Activated T-cell treated with anti-CD3 and anti-CD28 coated beads, Interleukin-2, amount 50 U/mL, for 48 hours (primary cell): Measurements from ENCODE around the gene RAB11A.

Experiments
- DNase-seq, 2 experiments: peaks; one replicate each; pipeline ENCODE4 v3.0.0-alpha.2; 2020

Gene RAB11A

DNA sequence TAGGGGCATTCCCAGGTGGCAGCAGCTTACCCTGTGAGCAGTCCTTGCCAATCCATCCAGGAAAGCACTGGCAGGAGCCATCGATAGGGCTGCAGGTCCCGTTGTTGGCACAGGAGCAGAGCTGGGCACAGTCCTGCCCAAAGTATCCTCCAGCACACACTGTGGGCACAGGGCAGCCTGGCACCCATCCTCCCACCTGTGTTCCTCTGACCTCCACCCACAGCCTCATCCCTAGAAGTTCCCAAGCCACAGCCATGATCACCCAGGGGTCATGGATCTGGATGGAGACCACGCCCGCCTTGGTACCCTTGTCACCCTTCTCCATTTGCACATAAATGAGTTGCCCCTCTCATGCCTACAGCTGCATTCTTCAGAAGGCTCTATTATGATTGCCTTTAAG, 48.6 kb downstream of the RAB11A start:
- DNase-seq, result no peak

DNA sequence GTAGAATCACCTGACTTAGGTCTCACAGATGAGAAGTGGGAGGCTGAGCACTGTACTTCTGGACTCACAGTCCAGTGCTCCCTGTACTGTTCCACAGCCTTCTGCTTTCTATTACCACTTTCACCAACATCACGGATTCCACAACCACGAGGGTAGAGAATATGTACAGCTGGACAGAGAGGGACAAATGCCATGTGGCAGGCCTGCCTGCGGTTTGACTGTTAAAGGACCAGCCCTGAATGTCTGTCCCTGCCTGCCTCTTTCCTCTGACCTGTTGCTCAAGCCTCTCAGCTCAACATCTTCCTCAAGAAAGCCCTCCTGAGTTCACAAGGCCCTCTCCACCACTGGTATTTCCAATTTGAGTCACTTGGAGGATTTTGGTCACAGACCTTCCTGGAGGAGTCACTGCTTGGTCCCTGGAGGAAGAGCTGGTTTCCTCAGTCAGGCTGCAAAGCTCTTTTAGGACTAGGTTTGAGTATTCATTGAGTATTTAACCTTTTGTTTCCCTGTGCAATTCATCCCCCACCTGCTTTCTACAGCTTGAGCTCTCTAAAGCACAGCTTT, 49.1 kb downstream of the RAB11A start:
- peak in 1 of 2 experiments; percentile 25 for DNase-seq

DNA sequence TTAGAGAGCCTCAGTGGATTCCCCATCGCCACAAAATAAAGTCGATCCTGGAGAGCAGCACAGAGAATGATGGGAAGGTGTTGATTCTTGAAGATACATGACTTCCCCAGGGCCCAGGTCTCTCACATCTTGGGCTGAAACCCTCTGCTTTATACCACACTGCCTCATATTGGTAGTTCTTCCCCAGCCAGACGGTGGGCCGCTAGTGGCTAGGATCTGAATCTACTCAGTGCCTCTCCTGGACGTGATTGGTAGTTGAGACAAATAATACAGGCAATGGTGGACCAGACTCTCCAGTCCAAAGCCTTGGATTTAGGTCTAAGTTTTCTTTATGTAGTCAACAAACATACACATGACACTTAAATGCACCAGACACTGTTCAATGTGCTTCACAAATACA, 49.7 kb downstream of the RAB11A start:
- DNase-seq, result no peak

DNA sequence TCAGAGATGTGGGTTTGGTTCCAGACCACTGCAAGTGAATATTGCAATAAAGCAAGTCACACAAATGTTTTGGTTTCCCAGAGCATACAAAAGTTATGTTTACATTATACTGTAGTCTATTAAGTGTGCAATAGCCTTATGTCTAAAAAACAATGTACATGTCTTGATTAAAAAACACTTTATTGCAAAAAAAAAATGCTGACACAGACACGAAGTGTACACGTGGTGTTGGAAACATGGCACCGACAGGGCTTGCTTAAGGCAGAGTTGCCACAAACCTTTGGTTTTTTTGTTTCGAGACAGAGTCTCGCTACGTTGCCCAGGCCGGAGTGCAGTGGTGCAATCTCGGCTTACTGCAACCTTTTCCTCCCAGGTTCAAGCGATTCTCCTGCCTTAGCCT, 50.1 kb downstream of the RAB11A start:
- no peak for DNase-seq

DNA sequence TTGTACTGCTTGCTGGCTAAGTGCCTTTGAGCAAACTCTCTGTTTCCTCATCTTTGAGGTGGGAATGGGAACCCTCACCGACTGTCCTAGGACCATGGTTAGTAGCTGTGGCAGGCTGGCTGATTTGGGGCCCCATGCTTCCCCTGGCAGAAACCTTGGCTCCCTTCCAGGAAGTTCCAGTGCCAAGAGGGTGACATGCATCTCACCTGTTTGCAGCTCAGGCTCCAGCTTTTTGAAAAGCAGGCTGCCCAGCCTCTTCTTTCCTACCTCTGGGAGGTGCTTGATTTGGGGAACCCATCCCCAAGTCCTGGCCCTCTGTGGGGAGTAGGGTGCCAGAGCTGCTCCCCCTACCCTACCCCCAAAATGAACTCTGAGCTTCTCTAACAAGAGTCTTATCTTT, 50.8 kb downstream of the RAB11A start:
- no peak for DNase-seq

DNA sequence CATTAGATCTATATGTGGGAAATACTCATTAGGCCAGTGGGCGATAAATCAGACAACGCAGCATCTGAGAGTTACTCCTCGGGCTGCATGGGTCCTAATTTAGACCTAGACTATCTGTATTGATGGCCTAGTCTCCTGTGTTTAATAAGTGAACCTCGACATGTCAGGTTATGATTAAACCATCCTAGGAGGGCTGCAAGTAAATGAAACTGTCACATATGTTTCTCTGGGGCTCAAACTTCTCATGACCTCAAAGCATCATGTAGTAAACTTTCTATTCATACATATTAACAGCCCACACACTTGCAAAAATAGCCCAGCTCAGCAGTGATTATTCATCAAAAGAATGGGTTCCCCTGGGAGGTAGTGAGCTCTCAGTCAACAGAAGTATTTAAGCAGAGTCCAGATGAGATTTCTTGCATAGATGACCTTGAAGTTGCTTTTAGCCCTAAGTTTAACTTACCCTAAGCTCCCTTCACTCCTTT, 51.6 kb downstream of the RAB11A start:
- DNase-seq, result no peak

DNA sequence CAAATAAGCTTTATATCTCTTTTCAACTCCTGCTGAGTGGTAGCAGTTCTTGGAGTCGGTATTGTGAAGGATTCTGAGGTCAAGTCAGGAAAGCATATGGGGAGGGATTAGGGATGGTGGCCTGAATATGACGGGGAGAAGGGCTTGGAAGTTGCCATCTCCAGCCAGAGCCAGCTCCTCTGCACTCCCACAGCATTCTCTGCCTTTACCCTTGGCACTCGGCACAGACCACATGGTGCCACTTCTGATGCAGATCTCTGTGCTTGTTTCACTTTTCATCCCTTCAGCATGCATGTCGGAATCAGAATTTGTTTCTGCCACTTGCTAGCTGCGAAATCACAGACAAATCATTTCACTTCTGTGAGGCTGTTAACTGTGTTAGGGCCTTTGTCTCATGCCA, 52.5 kb downstream of the RAB11A start:
- DNase-seq, result no peak

DNA sequence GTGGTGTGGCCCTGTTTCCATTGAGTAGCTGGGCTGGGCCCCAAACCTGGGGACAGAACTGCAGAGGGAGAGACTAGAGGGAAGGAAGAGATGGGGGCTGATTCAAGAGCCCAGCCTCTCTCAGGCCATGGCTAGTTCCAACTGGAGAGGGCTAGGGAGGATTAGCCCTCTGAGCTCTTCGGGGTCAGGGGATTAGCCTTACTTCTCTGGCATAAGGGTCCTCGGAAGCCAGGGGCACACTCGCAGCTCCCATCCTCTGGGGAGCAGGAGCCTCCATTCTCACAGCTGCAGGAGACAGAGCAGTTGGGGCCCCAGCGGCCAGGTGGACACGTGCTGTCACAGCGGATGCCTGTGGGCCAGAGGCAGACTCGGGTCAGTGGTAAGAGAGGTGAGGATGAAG, 53.3 kb downstream of the RAB11A start:
- DNase-seq, result no peak

DNA sequence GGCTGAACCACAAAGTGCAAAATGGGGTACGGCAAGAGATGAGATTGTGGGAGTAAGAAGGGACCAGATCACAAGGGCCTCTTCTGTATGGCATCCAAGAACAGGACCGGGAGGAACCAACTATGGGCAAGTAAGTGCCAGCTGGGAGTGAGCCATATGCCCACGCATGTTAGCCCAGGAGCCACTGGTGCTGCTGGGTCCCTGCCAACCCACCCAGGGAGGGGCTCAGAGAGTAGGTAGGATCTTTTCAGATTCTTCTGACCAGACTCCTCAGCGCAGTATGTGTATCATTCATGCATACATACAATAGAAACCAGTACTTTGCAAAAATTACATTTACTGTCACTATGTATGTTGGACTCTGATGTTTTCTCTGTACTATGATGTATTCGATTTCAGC, 54.0 kb downstream of the RAB11A start:
- DNase-seq, result no peak

DNA sequence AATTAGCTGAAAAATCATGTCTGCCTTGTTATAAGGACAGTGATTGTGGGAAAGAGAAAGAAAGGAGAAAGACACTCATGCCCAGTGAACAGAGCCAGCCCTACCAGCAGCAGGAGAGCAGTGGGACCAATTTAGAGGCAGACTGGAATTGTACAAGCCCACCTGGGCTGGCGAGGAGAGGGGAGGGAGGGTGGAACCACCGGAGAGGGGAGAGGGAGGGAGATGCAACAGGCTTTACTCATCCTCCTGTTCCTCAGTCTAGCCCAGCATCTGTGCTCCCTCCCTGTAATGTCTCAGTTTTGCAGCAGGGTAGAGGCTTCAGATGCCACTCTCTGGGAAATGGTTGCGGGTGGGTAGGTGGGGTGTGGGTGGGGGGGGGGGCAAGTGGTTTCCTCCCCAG, 54.7 kb downstream of the RAB11A start:
- DNase-seq, result no peak

DNA sequence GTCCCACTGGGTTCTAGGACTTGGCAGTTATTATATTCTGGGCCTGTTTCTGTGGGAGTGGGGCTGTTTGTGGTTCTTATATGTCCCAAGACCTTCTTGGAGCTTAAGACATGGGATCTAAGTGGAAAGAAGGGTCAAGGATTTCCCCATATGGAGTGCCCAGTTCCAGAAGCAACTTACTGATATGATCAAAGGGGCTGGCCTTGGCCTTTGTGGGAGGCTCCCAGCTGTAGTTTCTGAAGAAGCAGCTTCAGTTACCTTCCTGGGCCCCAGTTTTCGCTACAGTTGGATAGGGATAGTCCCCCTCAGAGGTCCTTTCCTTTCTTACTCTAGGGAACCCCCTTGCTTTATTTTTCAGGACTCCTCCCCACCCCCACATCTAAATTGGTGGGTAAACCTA, 56.0 kb downstream of the RAB11A start:
- no peak for DNase-seq

DNA sequence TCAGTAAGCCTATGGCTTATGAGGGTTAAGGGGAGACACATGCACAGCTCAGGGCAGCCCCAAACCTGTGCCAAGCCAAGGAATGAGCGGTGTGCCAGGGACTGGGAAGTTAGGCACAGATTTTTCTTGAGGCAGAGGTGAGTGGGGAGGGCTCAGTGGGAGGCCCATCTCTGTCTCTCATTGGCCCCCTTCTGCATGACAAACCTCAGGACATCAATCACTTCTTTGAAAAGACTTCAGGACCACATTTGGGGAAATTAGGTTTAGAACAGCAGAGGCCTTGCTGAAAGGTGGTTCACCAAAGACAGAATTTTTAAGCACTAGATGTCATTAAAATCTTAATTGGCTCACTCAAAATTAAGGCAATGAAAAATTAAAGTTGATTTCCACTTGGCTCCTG, 57.2 kb downstream of the RAB11A start:
- no peak for DNase-seq

DNA sequence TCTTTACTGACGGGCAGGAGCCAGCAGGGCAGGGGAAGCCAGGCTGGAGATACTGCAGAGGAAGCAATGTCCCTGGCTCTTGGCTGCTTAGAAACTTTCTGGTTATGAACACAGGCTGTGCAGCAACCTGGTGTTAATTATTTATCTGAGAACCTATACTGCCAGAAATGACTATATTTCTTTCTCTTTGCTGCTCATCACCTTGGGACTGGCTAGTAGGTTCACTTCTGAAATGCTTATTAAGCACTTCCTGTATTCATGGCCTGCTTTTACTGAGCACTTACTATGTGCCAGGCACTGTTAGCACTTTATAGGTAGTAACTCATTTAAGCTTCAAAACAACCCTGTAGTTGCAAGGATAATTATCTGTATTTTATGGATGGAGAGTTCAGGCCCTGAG, 57.6 kb downstream of the RAB11A start:
- DNase-seq, result no peak

DNA sequence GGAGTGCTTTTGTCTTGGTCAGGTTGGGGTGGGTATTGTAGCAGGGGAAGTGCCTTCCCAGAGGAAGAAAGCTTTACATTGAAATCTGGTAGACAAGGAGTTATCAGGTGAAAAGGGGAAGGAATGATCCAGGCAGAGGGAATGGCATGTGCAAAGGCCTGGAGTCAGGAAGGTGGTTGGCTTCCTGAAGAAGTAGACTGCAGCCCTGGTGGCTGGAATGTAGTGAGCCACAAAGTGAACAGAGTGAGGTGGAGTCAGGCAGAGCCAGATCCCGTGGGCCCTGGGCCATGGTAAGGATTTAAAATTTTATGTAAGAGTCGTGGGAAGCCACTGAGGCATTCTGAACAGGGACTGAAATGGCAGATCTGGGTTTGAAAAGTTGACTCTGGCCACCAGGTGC, 58.3 kb downstream of the RAB11A start:
- DNase-seq, result no peak

DNA sequence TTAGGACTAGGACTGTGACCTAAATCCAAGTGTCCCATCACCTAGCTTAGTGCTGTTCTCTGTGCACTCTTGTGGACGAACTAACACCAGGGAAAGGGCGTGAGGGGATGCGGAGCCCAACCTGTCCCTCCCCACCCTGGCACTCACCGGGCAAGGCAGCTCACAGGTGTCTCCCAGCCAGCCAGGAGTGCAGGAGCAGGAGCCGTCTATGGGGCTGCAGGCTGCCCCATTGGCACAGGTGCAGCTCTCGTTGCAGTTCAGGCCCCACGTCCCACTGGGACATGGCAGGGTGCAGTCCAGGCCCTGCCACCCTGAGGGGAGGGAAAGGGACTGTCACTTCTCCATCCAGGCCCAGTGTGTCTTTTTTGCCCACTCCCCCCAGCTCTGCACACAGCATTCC, 60.3 kb downstream of the RAB11A start:
- DNase-seq, result no peak

DNA sequence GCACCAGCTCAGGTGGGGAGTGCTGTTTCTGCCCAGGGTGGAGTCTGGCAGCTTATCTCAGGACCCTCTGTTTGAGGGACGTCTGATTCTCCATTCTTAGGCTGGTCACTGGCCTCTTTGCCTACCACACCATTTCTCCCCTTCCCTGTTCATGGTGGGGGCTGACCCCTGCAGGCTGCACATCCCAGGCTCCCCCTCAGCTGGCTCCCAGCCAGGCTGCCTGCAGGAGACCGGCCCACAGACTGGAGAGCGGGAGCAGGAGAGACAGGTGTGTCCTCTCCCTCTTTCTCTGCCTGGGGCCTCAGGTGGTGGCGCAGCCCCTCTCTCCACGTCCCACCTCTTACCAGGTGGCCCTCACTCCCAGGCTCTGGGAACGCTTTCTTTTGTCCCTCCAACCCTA, 60.8 kb downstream of the RAB11A start:
- DNase-seq, result no peak

DNA sequence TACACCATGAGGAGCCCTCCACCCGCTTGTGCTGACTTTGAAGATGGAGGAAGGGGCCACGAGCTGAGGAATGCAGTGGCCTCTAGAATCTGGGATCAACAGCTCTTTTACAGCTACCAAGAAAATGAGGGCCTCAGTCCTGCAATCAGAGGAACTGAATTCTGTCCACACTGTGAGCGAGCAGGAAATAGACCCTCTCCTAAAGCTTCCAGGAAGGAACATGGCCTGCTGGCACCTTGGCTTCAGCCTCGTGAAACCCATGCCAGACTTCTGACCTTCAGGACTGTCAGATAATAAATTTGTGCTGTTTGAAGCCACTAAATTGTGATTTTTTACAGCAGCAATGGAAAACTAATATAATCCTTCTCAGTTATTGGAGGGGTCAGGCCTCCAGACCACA, 61.9 kb downstream of the RAB11A start:
- no peak for DNase-seq

DNA sequence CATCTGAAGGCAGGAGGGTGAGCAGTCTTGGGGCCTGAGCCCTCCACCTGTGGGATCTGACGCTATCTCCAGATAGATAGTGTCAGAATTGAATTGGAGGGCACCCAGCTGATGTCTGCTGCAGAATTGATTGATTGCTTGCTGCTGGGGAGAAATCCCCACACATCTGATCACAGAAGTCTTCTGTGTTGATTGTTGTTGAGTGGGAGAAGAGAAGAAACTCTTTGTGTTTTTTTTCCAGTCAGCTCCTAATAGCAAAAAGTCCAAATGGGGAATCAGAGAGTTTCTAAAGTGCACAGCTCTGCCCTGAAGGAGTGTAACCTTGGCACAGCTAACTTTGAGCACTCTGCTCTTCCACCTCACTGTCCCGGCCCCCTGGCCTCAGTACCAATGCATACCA, 66.1 kb downstream of the RAB11A start:
- DNase-seq, result no peak

DNA sequence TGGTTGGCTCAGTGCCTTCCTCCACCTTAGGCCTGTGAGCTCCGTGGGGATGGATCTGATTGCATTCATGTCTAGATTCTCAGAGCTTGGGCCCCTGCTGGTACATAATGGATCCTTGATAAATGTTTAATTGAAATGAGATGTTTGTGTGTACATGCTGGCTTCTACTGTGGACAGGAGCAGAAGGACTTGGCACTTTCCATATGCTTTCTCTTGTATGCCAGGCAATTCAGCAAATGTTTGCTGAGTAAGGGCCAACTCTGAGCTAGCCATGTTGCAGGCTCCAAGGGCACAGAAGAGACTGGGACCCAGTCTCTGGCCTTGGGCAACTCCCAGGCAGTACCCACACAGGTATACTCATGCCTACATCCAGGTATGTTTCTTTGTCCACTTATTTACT, 67.0 kb downstream of the RAB11A start:
- DNase-seq, result no peak

DNA sequence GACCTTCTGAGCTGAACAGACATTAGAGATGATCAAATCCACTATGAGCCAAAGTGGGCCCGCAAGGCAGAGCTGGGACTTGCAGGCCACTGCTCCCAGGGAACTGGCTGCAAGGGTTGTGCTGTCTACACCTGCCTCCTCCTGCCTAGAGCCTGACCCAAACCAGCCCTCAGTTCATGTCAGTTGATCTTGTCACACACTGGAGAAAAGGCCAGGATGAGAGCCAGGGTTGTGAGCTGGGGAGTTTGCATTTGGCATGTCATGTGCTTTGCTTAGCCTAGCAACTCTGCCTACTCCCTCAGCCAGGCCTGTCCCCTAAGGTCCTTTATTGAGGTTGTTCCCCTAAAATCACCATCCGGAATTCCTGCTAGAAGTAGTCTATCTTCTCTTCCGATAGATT, 67.8 kb downstream of the RAB11A start:
- DNase-seq, result no peak

DNA sequence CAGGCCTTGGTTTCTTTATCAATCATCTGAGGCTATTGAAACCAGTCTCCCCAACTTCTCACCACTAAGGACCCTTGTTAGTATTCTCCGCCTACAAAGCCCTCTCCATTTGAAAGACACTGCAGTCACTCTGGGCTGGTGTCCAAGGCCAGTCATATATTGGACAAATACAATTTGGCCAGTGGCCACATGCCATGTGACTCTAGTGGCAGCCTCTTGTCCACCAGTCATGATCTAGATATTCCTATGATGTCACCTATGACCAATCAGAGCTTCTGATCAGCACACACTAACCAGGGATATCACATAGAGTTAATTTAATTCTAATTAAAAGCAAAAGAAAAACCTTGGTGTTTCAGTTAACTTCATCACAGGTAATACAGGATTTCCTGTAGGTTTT, 68.2 kb downstream of the RAB11A start:
- DNase-seq, result no peak

DNA sequence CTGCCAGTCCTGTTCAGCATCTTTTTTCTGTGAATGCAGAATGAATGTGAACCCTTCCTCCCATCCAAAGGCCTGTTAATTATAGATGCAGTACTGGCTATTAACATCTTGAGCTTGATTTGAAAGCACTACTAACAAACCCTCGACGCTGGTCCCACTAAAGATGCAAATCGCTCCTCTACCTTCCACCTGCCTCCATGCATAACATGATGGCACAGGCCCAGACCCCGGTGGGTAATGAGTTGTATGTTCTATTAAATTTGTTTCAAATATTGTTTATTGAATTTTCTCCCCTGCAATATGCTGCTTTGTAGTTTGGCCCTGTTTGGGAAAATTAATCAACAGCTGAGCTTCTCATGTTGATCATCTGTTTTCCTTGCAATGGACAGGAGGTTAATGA, 69.3 kb downstream of the RAB11A start:
- DNase-seq, result no peak

DNA sequence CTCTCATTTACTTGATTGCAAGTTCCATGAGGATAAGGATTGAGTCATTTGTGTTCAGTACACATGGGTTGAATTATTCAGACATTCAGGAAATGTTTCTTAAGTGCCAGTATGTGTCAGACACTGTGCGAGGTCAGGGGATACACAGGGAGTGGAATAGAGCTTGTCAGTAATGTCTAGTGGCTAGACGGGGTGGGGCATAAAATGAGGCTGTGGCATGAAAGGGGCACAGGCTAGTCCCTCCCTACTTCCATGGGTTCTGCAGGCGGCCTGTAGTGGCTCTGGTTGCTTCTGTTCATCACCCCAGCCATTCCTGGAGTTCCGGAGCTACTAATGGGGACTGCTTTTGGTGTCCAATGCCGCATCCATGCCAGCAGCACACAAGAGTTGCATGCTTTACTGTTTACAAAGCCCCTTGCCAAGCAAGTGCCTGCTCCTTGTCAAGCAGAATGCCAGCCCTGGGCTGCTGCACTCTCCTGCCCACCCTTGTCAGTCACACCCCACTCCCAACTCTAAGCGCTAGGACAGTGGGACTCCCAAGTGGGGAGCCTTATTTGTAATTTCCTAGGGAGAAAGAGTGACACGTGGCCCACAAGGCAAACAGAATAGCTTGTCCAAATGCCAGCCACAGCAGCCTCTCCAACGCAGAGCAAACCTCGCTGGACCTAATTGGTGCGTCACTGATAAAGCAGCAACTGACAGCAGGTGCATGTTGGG, 70.8 kb downstream of the RAB11A start:
- no peak for DNase-seq

DNA sequence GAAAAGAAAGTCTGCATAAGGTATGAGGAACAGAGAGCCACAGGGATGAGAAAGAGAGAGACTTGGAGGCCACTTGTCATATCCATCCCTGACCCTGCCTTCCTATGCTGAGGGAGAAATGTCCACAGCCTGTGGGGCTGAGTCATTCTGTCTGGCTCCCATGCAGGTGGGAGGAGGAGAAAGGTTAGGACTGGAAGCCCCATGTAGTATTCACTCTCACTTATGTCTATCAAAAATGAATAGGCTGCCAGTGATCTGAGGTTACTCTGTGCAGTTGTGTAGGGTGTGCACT, 71.3 kb downstream of the RAB11A start:
- no peak for DNase-seq
